ENCODE measurements around the gene NAALADL2.

- TF ChIP-seq, protein P1, sequence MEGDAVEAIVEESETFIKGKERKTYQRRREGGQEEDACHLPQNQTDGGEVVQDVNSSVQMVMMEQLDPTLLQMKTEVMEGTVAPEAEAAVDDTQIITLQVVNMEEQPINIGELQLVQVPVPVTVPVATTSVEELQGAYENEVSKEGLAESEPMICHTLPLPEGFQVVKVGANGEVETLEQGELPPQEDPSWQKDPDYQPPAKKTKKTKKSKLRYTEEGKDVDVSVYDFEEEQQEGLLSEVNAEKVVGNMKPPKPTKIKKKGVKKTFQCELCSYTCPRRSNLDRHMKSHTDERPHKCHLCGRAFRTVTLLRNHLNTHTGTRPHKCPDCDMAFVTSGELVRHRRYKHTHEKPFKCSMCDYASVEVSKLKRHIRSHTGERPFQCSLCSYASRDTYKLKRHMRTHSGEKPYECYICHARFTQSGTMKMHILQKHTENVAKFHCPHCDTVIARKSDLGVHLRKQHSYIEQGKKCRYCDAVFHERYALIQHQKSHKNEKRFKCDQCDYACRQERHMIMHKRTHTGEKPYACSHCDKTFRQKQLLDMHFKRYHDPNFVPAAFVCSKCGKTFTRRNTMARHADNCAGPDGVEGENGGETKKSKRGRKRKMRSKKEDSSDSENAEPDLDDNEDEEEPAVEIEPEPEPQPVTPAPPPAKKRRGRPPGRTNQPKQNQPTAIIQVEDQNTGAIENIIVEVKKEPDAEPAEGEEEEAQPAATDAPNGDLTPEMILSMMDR (IDR thresholded peaks at IDR 0.05): no peak
- no peak for TF ChIP-seq SREBF2 (IDR thresholded peaks at IDR 0.05)
- no peak for TF ChIP-seq RAD21 (conservative IDR thresholded peaks at IDR 0.05 in 1 of 2, IDR thresholded peaks at IDR 0.05 in 1 of 2)
- no peak for TF ChIP-seq KDM1A (IDR thresholded peaks at IDR 0.05; ENCODE audit: low read depth)
- TF ChIP-seq, protein P2, sequence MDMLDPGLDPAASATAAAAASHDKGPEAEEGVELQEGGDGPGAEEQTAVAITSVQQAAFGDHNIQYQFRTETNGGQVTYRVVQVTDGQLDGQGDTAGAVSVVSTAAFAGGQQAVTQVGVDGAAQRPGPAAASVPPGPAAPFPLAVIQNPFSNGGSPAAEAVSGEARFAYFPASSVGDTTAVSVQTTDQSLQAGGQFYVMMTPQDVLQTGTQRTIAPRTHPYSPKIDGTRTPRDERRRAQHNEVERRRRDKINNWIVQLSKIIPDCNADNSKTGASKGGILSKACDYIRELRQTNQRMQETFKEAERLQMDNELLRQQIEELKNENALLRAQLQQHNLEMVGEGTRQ (IDR thresholded peaks at IDR 0.05): no peak
- no peak for TF ChIP-seq POLR2A (IDR thresholded peaks at IDR 0.05; ENCODE audit: low read length)
- TF ChIP-seq, protein P3, sequence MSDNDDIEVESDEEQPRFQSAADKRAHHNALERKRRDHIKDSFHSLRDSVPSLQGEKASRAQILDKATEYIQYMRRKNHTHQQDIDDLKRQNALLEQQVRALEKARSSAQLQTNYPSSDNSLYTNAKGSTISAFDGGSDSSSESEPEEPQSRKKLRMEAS (IDR thresholded peaks at IDR 0.05): no peak
- no peak for TF ChIP-seq REST (IDR thresholded peaks at IDR 0.05)
Measured at GRCh38 chr3:175764722-175765121, 905.6 kb downstream of the NAALADL2 start.

Data from A549 (cell line).